Erythroblast (primary cell): Measurements from ENCODE around the gene EPHB1.

ENCODE experiments used
- DNase-seq, 2 experiments: peaks; one replicate each; lab custom pipeline; 2025; lab: John Stamatoyannopoulos, UW
- GATA1 ChIP-seq: IDR thresholded peaks from 2 replicates; pipeline ENCODE4 v1.6.1; 2011; ENCODE audit warnings: low read depth, mild to moderate bottlenecking, control low read depth, low read length, moderate library complexity
- POLR2A ChIP-seq: IDR thresholded peaks from 2 replicates; pipeline ENCODE4 v1.6.1; 2011; ENCODE audit warnings: mild to moderate bottlenecking, low read length

Gene EPHB1

GRCh38 chr3:135147657-135148056 is 352.6 kb downstream of the EPHB1 start:
- no peak for DNase-seq
- TF ChIP-seq POLR2A, result no peak
- no peak for TF ChIP-seq GATA1

- TF ChIP-seq GATA1, result no peak
- TF ChIP-seq POLR2A, result no peak
- no peak for DNase-seq
These were observed 353.4 kb downstream of the EPHB1 start for GRCh38 chr3:135148398-135149020.

- DNase-seq, result no peak
- TF ChIP-seq GATA1 (no peak), POLR2A (no peak)
These were observed 354.9 kb downstream of the EPHB1 start for GRCh38 chr3:135149707-135150681.

GRCh38 chr3:135154186-135154585 is 359.1 kb downstream of the EPHB1 start:
- no peak for DNase-seq
- no peak for TF ChIP-seq POLR2A
- no peak for TF ChIP-seq GATA1

- no peak for TF ChIP-seq POLR2A
- no peak for TF ChIP-seq GATA1
- DNase-seq, result no peak
These were observed 360.2 kb downstream of the EPHB1 start for GRCh38 chr3:135155228-135155627.

GRCh38 chr3:135155791-135156190 is 360.7 kb downstream of the EPHB1 start:
- DNase-seq, result no peak
- TF ChIP-seq POLR2A (no peak), GATA1 (no peak)

GRCh38 chr3:135157045-135157740 is 362.1 kb downstream of the EPHB1 start:
- TF ChIP-seq POLR2A (no peak), GATA1 (no peak)
- DNase-seq, result no peak

GRCh38 chr3:135158520-135158919 is 363.5 kb downstream of the EPHB1 start:
- DNase-seq, result no peak
- no peak for TF ChIP-seq POLR2A
- TF ChIP-seq GATA1, result no peak

- TF ChIP-seq POLR2A (no peak), GATA1 (no peak)
- DNase-seq, result no peak
These were observed 364.7 kb downstream of the EPHB1 start for GRCh38 chr3:135159681-135160247.

- TF ChIP-seq GATA1, result no peak
- TF ChIP-seq POLR2A, result no peak
- DNase-seq, result no peak
These were observed 366.4 kb downstream of the EPHB1 start for GRCh38 chr3:135161425-135161824.

- TF ChIP-seq POLR2A (no peak), GATA1 (no peak)
- DNase-seq, result no peak
These were observed 368.6 kb downstream of the EPHB1 start for GRCh38 chr3:135163701-135164100.

GRCh38 chr3:135165260-135165659 is 370.2 kb downstream of the EPHB1 start:
- no peak for TF ChIP-seq GATA1
- no peak for TF ChIP-seq POLR2A
- DNase-seq, result no peak

- DNase-seq, result no peak
- no peak for TF ChIP-seq GATA1
- TF ChIP-seq POLR2A, result no peak
These were observed 371.3 kb downstream of the EPHB1 start for GRCh38 chr3:135166266-135166825.
